Measurements from ENCODE around the gene YWHAB.

Gene YWHAB

DNA sequence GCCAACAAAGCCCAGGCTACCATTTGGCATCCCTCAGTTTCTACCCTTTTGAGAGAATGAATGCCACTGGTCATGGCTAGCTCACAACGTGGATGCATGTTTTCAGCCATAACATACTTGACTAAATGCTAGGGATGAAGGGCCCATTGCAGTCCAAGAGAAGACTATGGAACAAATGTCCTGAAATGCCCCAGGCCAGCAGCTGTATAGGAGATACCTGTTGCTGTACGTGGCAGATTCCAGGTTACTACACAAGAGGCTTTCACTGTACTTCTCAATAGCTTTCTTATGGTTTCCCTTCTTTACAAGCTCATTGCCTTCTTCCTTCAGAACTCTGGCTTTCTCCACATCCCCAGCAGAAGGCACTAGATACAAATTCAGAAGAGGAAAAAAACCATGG, 63.0 kb downstream of the YWHAB start:
- no peaks in the 10 kb centered on the region for H3K9me3 ChIP-seq (ENCODE audit: insufficient read depth, low read depth, low read length)
- no peak overlapping the region for H4K12ac ChIP-seq (ENCODE audit: low read depth, low read length)
- H3K36me3 ChIP-seq (ENCODE audit: control insufficient read depth in 1 of 2, insufficient read depth in 2 of 2, low read length in 2 of 2) = peaks cover 28 to 53% of the 10 kb centered on the region in 2 experiments
- H3K18ac ChIP-seq (ENCODE audit: low read length) = no peak overlapping the region
- no peak overlapping the region for H2BK5ac ChIP-seq (ENCODE audit: low read depth, low read length, poor library complexity)
- H3K79me2 ChIP-seq (ENCODE audit: control insufficient read depth, insufficient read depth, low read length, poor library complexity) = no peaks in the 10 kb centered on the region
- no peak overlapping the region for H3K9ac ChIP-seq (ENCODE audit: low read length)
- H3K14ac ChIP-seq (ENCODE audit: low read length) = no peak overlapping the region
- peak; percentile 75 to 86 for DNase-seq
- H3K23ac ChIP-seq (ENCODE audit: low read length) = no peak overlapping the region
- no peak overlapping the region for H4K91ac ChIP-seq (ENCODE audit: low read depth, low read length)
- no peaks in the 10 kb centered on the region for H3K27me3 ChIP-seq (ENCODE audit: insufficient read depth, low read length)
- no CpG with 5 or more reads among the region's 2 CpGs for WGBS (ENCODE audit: extremely low coverage, insufficient coverage, insufficient read length)
- no peak overlapping the region for H2AFZ ChIP-seq (ENCODE audit: insufficient read depth, low read length, poor library complexity)
- no peak overlapping the region for H3K27ac ChIP-seq (ENCODE audit: low read depth, low read length)
- no peak overlapping the region for H2AK5ac ChIP-seq (ENCODE audit: low read length)
- no peak overlapping the region for H3K4me3 ChIP-seq (ENCODE audit: low read depth, low read length)
- H3K4ac ChIP-seq (ENCODE audit: low read depth, low read length) = no peak overlapping the region
- no peaks in the 10 kb centered on the region for H3K79me1 ChIP-seq (ENCODE audit: low read length)
- no peak overlapping the region for H2BK12ac ChIP-seq (ENCODE audit: low read length)
- H3K4me2 ChIP-seq (ENCODE audit: low read length) = no peak overlapping the region
- H2BK120ac ChIP-seq (ENCODE audit: insufficient read depth, low read length, poor library complexity) = no peak overlapping the region
- peaks cover 0 to under 1% of the 10 kb centered on the region in 2 experiments for H3K4me1 ChIP-seq (ENCODE audit: control insufficient read depth in 1 of 2, insufficient read depth in 2 of 2, low read length in 2 of 2)
- no peak overlapping the region for H4K8ac ChIP-seq (ENCODE audit: low read depth, low read length)

DNA sequence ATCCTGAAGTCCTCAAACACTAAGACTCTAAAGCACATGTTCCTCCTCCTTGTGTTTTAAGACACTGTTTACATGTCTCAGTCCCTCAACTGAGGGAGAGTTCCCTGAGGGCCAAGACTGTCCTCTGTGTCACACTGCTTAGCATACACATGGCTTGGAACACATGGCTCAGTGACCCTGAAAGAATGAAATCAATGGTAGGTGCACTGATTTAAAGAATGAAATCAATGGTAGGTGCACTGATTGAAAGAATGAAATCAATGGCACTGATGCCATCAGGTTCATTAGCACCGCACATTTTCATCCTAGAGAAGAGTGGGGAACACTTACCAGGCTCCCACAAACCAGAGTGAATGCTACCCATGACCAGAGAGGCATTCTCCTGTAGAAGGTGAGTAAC, 64.9 kb downstream of the YWHAB start:
- H2BK12ac ChIP-seq (ENCODE audit: low read length) = no peak overlapping the region
- no peak overlapping the region for H2BK120ac ChIP-seq (ENCODE audit: insufficient read depth, low read length, poor library complexity)
- no peak overlapping the region for H3K14ac ChIP-seq (ENCODE audit: low read length)
- H2AFZ ChIP-seq (ENCODE audit: insufficient read depth, low read length, poor library complexity) = no peak overlapping the region
- no peaks in the 10 kb centered on the region for H3K27me3 ChIP-seq (ENCODE audit: insufficient read depth, low read length)
- no peak overlapping the region for H3K27ac ChIP-seq (ENCODE audit: low read depth, low read length)
- H3K9me3 ChIP-seq (ENCODE audit: insufficient read depth, low read depth, low read length) = no peaks in the 10 kb centered on the region
- H4K91ac ChIP-seq (ENCODE audit: low read depth, low read length) = no peak overlapping the region
- H4K12ac ChIP-seq (ENCODE audit: low read depth, low read length) = no peak overlapping the region
- no CpG with 5 or more reads among the region's 1 CpG for WGBS (ENCODE audit: extremely low coverage, insufficient coverage, insufficient read length)
- H3K4me3 ChIP-seq (ENCODE audit: low read depth, low read length) = no peak overlapping the region
- peaks cover 8 to 14% of the 10 kb centered on the region in 2 experiments for H3K4me1 ChIP-seq (ENCODE audit: control insufficient read depth in 1 of 2, insufficient read depth in 2 of 2, low read length in 2 of 2)
- H2AK5ac ChIP-seq (ENCODE audit: low read length) = no peak overlapping the region
- no peak overlapping the region for H3K4me2 ChIP-seq (ENCODE audit: low read length)
- no peak overlapping the region for H3K4ac ChIP-seq (ENCODE audit: low read depth, low read length)
- H3K23ac ChIP-seq (ENCODE audit: low read length) = no peak overlapping the region
- peaks cover 3% of the 10 kb centered on the region for H3K79me1 ChIP-seq (ENCODE audit: low read length)
- H3K36me3 ChIP-seq (ENCODE audit: control insufficient read depth in 1 of 2, insufficient read depth in 2 of 2, low read length in 2 of 2) = peaks cover 34 to 62% of the 10 kb centered on the region in 2 experiments
- H3K18ac ChIP-seq (ENCODE audit: low read length) = no peak overlapping the region
- no peak overlapping the region for H2BK5ac ChIP-seq (ENCODE audit: low read depth, low read length, poor library complexity)
- DNase-seq = no peak
- H3K79me2 ChIP-seq (ENCODE audit: control insufficient read depth, insufficient read depth, low read length, poor library complexity) = no peaks in the 10 kb centered on the region
- H3K9ac ChIP-seq (ENCODE audit: low read length) = no peak overlapping the region
- no peak overlapping the region for H4K8ac ChIP-seq (ENCODE audit: low read depth, low read length)

DNA sequence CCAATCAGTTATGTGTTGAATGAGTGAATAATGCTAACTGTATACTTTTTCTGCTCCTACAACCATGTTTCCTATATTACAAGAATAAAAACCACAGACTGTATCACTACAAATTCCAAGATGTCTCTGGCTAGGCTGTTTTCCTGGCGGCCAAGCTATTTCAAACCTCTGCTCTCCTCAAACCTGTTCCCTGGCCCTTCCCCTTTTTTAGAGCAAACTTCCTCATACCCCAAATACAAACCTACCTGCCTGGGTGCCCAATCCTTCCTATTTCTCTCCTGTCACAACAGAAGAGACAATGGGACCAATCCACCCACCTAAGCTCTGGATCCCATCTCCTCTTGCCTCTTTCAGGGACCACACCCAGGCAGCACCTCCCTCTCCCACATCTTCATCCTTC, 67.2 kb downstream of the YWHAB start:
- H3K79me1 ChIP-seq (ENCODE audit: low read length) = peaks cover 6% of the 10 kb centered on the region
- H3K36me3 ChIP-seq (ENCODE audit: control insufficient read depth in 1 of 2, insufficient read depth in 2 of 2, low read length in 2 of 2) = peaks cover 30 to 63% of the 10 kb centered on the region in 2 experiments
- no peak overlapping the region for H2AK5ac ChIP-seq (ENCODE audit: low read length)
- H2BK120ac ChIP-seq (ENCODE audit: insufficient read depth, low read length, poor library complexity) = no peak overlapping the region
- H3K18ac ChIP-seq (ENCODE audit: low read length) = no peak overlapping the region
- no peak overlapping the region for H3K14ac ChIP-seq (ENCODE audit: low read length)
- H2BK5ac ChIP-seq (ENCODE audit: low read depth, low read length, poor library complexity) = no peak overlapping the region
- peaks cover 10 to 21% of the 10 kb centered on the region in 2 experiments for H3K4me1 ChIP-seq (ENCODE audit: control insufficient read depth in 1 of 2, insufficient read depth in 2 of 2, low read length in 2 of 2)
- no peaks in the 10 kb centered on the region for H3K27me3 ChIP-seq (ENCODE audit: insufficient read depth, low read length)
- WGBS (ENCODE audit: extremely low coverage, insufficient coverage, insufficient read length) = no CpG with 5 or more reads among the region's 1 CpG
- peak; percentile 11 to 62 for DNase-seq
- H3K4me3 ChIP-seq (ENCODE audit: low read depth, low read length) = no peak overlapping the region
- no peaks in the 10 kb centered on the region for H3K79me2 ChIP-seq (ENCODE audit: control insufficient read depth, insufficient read depth, low read length, poor library complexity)
- H3K9me3 ChIP-seq (ENCODE audit: insufficient read depth, low read depth, low read length) = no peaks in the 10 kb centered on the region
- no peak overlapping the region for H3K9ac ChIP-seq (ENCODE audit: low read length)
- H2BK12ac ChIP-seq (ENCODE audit: low read length) = no peak overlapping the region
- no peak overlapping the region for H3K27ac ChIP-seq (ENCODE audit: low read depth, low read length)
- no peak overlapping the region for H3K4ac ChIP-seq (ENCODE audit: low read depth, low read length)
- no peak overlapping the region for H3K4me2 ChIP-seq (ENCODE audit: low read length)
- H3K23ac ChIP-seq (ENCODE audit: low read length) = no peak overlapping the region
- H2AFZ ChIP-seq (ENCODE audit: insufficient read depth, low read length, poor library complexity) = no peak overlapping the region
- H4K12ac ChIP-seq (ENCODE audit: low read depth, low read length) = no peak overlapping the region
- no peak overlapping the region for H4K91ac ChIP-seq (ENCODE audit: low read depth, low read length)
- no peak overlapping the region for H4K8ac ChIP-seq (ENCODE audit: low read depth, low read length)

DNA sequence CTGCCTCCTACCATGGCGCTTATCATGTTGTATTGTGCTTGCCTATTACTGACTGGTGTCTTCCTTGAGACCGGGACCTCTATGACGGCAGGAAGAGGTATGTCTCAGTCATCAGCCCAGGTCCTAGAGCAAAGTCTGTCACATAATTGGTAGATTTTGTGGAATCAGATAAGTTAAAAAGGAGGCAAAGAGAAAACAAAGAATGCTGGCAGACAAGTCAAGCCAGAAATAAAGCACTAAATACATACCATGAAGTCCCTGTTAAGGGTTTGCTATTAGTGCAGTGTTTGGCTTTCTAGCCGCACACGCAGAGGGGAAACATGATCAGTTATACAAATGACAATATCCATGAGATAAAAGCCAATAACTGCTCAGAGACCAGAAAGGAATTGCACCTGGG, 68.7 kb downstream of the YWHAB start:
- H3K9me3 ChIP-seq (ENCODE audit: insufficient read depth, low read depth, low read length) = no peaks in the 10 kb centered on the region
- no CpG with 5 or more reads among the region's 5 CpGs for WGBS (ENCODE audit: extremely low coverage, insufficient coverage, insufficient read length)
- H3K4me1 ChIP-seq (ENCODE audit: control insufficient read depth in 1 of 2, insufficient read depth in 2 of 2, low read length in 2 of 2) = peaks cover 10 to 26% of the 10 kb centered on the region in 2 experiments
- no peaks in the 10 kb centered on the region for H3K27me3 ChIP-seq (ENCODE audit: insufficient read depth, low read length)
- H2BK120ac ChIP-seq (ENCODE audit: insufficient read depth, low read length, poor library complexity) = peak overlapping the region; percentile 54
- peak overlapping the region; percentile 29 for H3K4me2 ChIP-seq (ENCODE audit: low read length)
- H3K9ac ChIP-seq (ENCODE audit: low read length) = no peak overlapping the region
- no peak overlapping the region for H3K14ac ChIP-seq (ENCODE audit: low read length)
- no peak overlapping the region for H3K4me3 ChIP-seq (ENCODE audit: low read depth, low read length)
- H2BK12ac ChIP-seq (ENCODE audit: low read length) = no peak overlapping the region
- DNase-seq = peak; percentile 83 to 97
- peak overlapping the region; percentile 52 for H2BK5ac ChIP-seq (ENCODE audit: low read depth, low read length, poor library complexity)
- H3K23ac ChIP-seq (ENCODE audit: low read length) = no peak overlapping the region
- H2AFZ ChIP-seq (ENCODE audit: insufficient read depth, low read length, poor library complexity) = no peak overlapping the region
- peaks cover 6% of the 10 kb centered on the region for H3K79me1 ChIP-seq (ENCODE audit: low read length)
- peaks cover 26 to 55% of the 10 kb centered on the region in 2 experiments for H3K36me3 ChIP-seq (ENCODE audit: control insufficient read depth in 1 of 2, insufficient read depth in 2 of 2, low read length in 2 of 2)
- peak overlapping the region; percentile 42 for H3K27ac ChIP-seq (ENCODE audit: low read depth, low read length)
- no peak overlapping the region for H3K4ac ChIP-seq (ENCODE audit: low read depth, low read length)
- peaks cover 2% of the 10 kb centered on the region for H3K79me2 ChIP-seq (ENCODE audit: control insufficient read depth, insufficient read depth, low read length, poor library complexity)
- H4K8ac ChIP-seq (ENCODE audit: low read depth, low read length) = no peak overlapping the region
- no peak overlapping the region for H4K12ac ChIP-seq (ENCODE audit: low read depth, low read length)
- no peak overlapping the region for H2AK5ac ChIP-seq (ENCODE audit: low read length)
- no peak overlapping the region for H4K91ac ChIP-seq (ENCODE audit: low read depth, low read length)
- H3K18ac ChIP-seq (ENCODE audit: low read length) = no peak overlapping the region

Data from trophoblast cell (in vitro differentiated cells and primary cell).